OCI-LY7 (cell line): ENCODE measurements around the gene THOC7. TPM values are rescaled to one million over a fixed set of nuclear protein-coding genes. Genes with fewer than 3 reads are reported as not detected.

Experiments used
- BruUV-seq: library from RNA; stranded (reverse); fragments of 400-500 nt; replicated peaks from 2 replicates; lab custom pipeline; 2021; lab: Mats Ljungman, UMichigan
- CTCF ChIA-PET: fragments of 300-600 bp; sonication (Branson Sonifier 250); formaldehyde crosslinking; loops from one replicate; lab custom pipeline; 2022; ENCODE audit warnings: antibody characterized with exemption; ENCODE audit not compliant: unreplicated experiment; lab: Charles Lee
- POLR2A ChIA-PET: fragments of 300-600 bp; sonication (Branson Sonifier 250); formaldehyde crosslinking; loops from one replicate; lab custom pipeline; 2022; ENCODE audit warnings: antibody characterized with exemption; lab: Charles Lee
- DNase-seq: peaks from one replicate; pipeline ENCODE4 v3.0.0-alpha.2; 2015; ENCODE audit warnings: low spot score
- H2AFZ ChIP-seq: fragments of 200-600 bp; sonication (generic), shearing (Covaris generic); 2 replicates; pipeline ENCODE4 v1.6.1; 2014; ENCODE audit warnings: mild to moderate bottlenecking, antibody characterized with exemption, low read length, moderate library complexity
- H3K27ac ChIP-seq: fragments of 200-600 bp; sonication (generic); 2 replicates; pipeline ENCODE4 v1.5.1; 2014; ENCODE audit warnings: mixed run types, low read depth, mild to moderate bottlenecking, moderate library complexity, low read length, inconsistent platforms; ENCODE audit not compliant: poor library complexity, severe bottlenecking
- H3K36me3 ChIP-seq: fragments of 200-600 bp; sonication (generic); 2 replicates; pipeline ENCODE4 v1.6.1; 2014; ENCODE audit warnings: mild to moderate bottlenecking, antibody characterized with exemption, low read length, moderate library complexity, mixed read lengths; ENCODE audit not compliant: insufficient read depth
- H3K4me1 ChIP-seq: fragments of 200-600 bp; sonication (generic); 2 replicates; pipeline ENCODE4 v1.5.1; 2014; ENCODE audit warnings: mild to moderate bottlenecking, low read length; ENCODE audit not compliant: insufficient read depth, poor library complexity, severe bottlenecking
- H3K4me2 ChIP-seq: fragments of 200-600 bp; sonication (generic); 2 replicates; pipeline ENCODE4 v1.6.1; 2014; ENCODE audit warnings: mild to moderate bottlenecking, low read length
- H3K4me3 ChIP-seq: fragments of 200-600 bp; sonication (generic); 2 replicates; pipeline ENCODE4 v1.5.1; 2014; ENCODE audit warnings: mild to moderate bottlenecking, low read depth, low read length; ENCODE audit not compliant: poor library complexity, severe bottlenecking
- H3K79me2 ChIP-seq: fragments of 200-600 bp; sonication (generic); 2 replicates; pipeline ENCODE4 v1.6.1; 2016; ENCODE audit warnings: low read depth, mild to moderate bottlenecking, low read length, moderate library complexity, mixed read lengths; ENCODE audit not compliant: insufficient read depth
- H3K9me2 ChIP-seq: fragments of 200-600 bp; sonication (generic); 2 replicates; pipeline ENCODE4 v1.6.1; 2016; ENCODE audit warnings: mild to moderate bottlenecking, low read length, mixed read lengths; ENCODE audit not compliant: insufficient read depth
- H3K9me3 ChIP-seq: fragments of 200-600 bp; sonication (generic); 2 replicates; pipeline ENCODE4 v1.6.1; 2014; ENCODE audit warnings: mild to moderate bottlenecking, mixed run types, low read length, mixed read lengths
- H4K20me1 ChIP-seq: fragments of 200-600 bp; sonication (generic); 2 replicates; pipeline ENCODE4 v1.6.1; 2014; ENCODE audit warnings: mild to moderate bottlenecking, antibody characterized with exemption, low read length, moderate library complexity, mixed read lengths; ENCODE audit not compliant: insufficient read depth
- EZH2phosphoT487 ChIP-seq: fragments of 200-600 bp; sonication (generic); IDR thresholded peaks from 2 replicates; pipeline ENCODE4 v1.6.1; 2018; ENCODE audit warnings: low read depth, borderline replicate concordance, mild to moderate bottlenecking, mixed run types, antibody characterized with exemption, low read length, moderate library complexity, mixed read lengths
- intact Hi-C: fragments of 100-400 bp; cut with micrococcal nuclease; formaldehyde crosslinking; loops from one replicate; pipeline ENCODE4 v1.10.0; 2022; ENCODE audit not compliant: unreplicated experiment
- total RNA-seq, 2 experiments: library from RNA; depleted of rRNA in 1 of 2; stranded (reverse); fragments of >200 nt in 1 of 2; shearing (Covaris generic) in 1 of 2; gene quantifications; 2 replicates each; pipeline ENCODE4 v1.2.3, GENCODE V29; 2014 to 2022
- TF ChIP-seq, protein P1 (sequence below): fragments of 200-600 bp; sonication (generic); conservative IDR thresholded peaks from 2 replicates; pipeline ENCODE4 v1.5.1; 2014; ENCODE audit warnings: mild to moderate bottlenecking, antibody characterized with exemption, low read length, moderate library complexity, mixed read lengths

Gene THOC7
- total RNA-seq, 2 experiments from 2014 or later, result 62.2 to 103 TPM

DNA sequence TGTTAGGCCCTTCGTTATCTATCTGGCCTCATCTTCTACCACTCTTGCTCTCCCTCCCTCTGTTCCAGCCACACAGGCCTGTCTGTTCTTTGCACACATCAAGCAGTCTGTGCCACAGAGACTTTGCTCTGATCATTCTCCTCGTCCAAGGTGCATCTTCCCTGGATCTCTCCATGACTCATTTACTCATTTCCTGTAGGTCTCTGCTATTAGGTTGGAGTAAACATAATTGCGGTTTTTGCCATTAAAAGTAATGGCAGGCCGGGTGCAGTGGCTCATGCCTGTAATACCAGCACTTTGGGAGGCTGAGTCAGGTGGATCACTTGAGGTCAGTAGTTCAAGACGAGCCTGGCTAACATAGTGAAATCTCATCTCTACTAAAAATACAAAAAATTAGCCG, 54.0 kb downstream of the THOC7 start:
- intact Hi-C loops, result no loop called here
- ChIA-PET CTCF (no interaction called here), POLR2A (no interaction called here)
- Histone ChIP-seq H2AFZ (no peak overlapping the region), H3K4me2 (no peak overlapping the region), H4K20me1 (no peaks in the 10 kb centered on the region), H3K9me3 (no peaks in the 10 kb centered on the region), H3K27ac (no peak overlapping the region), H3K4me1 (no peaks in the 10 kb centered on the region), H3K36me3 (no peaks in the 10 kb centered on the region), H3K4me3 (no peak overlapping the region), H3K9me2 (no peaks in the 10 kb centered on the region), H3K79me2 (no peaks in the 10 kb centered on the region)
- no peak for DNase-seq
- BruUV-seq, result no TSS peak
- TF ChIP-seq, protein P1, sequence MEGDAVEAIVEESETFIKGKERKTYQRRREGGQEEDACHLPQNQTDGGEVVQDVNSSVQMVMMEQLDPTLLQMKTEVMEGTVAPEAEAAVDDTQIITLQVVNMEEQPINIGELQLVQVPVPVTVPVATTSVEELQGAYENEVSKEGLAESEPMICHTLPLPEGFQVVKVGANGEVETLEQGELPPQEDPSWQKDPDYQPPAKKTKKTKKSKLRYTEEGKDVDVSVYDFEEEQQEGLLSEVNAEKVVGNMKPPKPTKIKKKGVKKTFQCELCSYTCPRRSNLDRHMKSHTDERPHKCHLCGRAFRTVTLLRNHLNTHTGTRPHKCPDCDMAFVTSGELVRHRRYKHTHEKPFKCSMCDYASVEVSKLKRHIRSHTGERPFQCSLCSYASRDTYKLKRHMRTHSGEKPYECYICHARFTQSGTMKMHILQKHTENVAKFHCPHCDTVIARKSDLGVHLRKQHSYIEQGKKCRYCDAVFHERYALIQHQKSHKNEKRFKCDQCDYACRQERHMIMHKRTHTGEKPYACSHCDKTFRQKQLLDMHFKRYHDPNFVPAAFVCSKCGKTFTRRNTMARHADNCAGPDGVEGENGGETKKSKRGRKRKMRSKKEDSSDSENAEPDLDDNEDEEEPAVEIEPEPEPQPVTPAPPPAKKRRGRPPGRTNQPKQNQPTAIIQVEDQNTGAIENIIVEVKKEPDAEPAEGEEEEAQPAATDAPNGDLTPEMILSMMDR, result no peak
- no peak for TF ChIP-seq EZH2phosphoT487

DNA sequence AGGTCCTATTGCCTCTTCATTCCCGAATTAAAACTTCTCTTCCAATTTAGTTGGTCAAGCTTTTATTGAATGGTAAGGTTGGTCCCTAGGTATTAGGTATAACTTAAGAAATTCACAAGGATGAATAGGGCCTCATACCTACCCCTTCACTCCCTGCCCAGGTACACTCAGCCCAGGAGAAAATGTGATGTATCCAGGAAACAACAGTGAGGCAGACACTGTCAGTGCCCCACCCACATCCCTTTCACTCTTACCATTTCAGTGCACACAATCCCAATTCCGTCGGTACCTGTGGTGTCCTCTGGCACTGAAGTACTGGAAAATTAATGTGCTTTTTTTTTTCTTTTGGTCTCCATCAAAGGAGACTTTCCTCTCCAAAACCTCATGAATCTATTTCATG, 55.0 kb downstream of the THOC7 start:
- BruUV-seq, result no TSS peak
- Histone ChIP-seq H3K79me2 (no peaks in the 10 kb centered on the region), H3K9me3 (no peaks in the 10 kb centered on the region), H4K20me1 (no peaks in the 10 kb centered on the region), H2AFZ (no peak overlapping the region), H3K9me2 (no peaks in the 10 kb centered on the region), H3K4me2 (no peak overlapping the region), H3K4me1 (no peaks in the 10 kb centered on the region), H3K27ac (no peak overlapping the region), H3K36me3 (no peaks in the 10 kb centered on the region), H3K4me3 (no peak overlapping the region)
- ChIA-PET POLR2A (no interaction called here), CTCF (no interaction called here)
- intact Hi-C loops, result no loop called here
- no peak for DNase-seq
- TF ChIP-seq EZH2phosphoT487, result no peak
- TF ChIP-seq, protein P1, result no peak

DNA sequence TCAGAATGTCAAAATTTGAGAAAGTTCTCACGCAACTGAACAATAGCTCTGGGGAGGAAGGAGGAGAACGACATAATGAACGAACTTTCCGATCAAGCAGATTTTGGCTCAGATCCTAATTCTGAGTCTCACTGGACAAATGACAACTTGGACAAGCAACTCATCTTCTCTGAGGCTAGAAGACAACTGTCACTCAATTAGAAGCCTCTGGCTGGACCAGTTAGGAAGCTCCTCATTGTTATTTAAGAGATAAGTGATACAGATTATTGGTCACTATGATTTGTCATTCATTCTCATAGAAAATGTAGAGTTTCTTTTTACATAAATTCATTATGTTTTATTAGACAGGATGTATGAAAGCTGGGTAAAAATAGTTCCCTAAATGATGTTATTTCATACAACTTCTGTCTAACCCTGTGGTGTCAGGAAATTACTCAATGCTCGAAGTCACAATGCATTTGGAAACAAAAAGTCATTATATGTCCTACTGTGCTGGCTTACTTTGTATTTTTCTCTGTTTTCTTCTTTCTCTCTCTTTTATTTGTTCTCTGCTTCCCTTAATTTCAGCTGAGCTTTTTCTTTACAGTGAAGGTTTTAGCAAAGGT, 55.5 kb downstream of the THOC7 start:
- no peaks in the 10 kb centered on the region for H3K36me3 ChIP-seq
- TF ChIP-seq EZH2phosphoT487, result no peak
- TF ChIP-seq, protein P1, result no peak
- DNase-seq, result no peak
- H3K4me2 ChIP-seq, result no peak overlapping the region
- intact Hi-C loops, result no loop called here
- BruUV-seq, result no TSS peak
- ChIA-PET CTCF (no interaction called here), POLR2A (interaction anchor here (0.7 kb wide), 2 partner anchors 69 to 644 kb away, joined by 4 to 5 read pairs; no protein-coding TSS in a partner anchor)
- H4K20me1 ChIP-seq, result no peaks in the 10 kb centered on the region
- no peak overlapping the region for H2AFZ ChIP-seq
- no peak overlapping the region for H3K27ac ChIP-seq
- no peaks in the 10 kb centered on the region for H3K9me3 ChIP-seq
- no peaks in the 10 kb centered on the region for H3K9me2 ChIP-seq
- no peaks in the 10 kb centered on the region for H3K79me2 ChIP-seq
- H3K4me1 ChIP-seq, result no peaks in the 10 kb centered on the region
- no peak overlapping the region for H3K4me3 ChIP-seq
